Endothelial cell of umbilical vein (primary cell): ENCODE results near the gene RAB7A.

Source experiments
- FOS ChIP-seq: IDR thresholded peaks from 2 replicates; pipeline ENCODE4 v1.6.1; 2011; ENCODE audit warnings: mild to moderate bottlenecking, low read length, moderate library complexity, borderline replicate concordance; ENCODE audit not compliant: insufficient read depth
- POLR2A ChIP-seq: IDR thresholded peaks from 2 replicates; pipeline ENCODE4 v1.6.1; 2012; ENCODE audit warnings: low read depth, mild to moderate bottlenecking, control low read depth, low read length
- POLR2AphosphoS5 ChIP-seq: IDR thresholded peaks from 2 replicates; pipeline ENCODE4 v1.6.1; 2012; ENCODE audit warnings: low read depth, mild to moderate bottlenecking, control low read depth, low read length, moderate library complexity; ENCODE audit not compliant: insufficient read depth
- TF ChIP-seq, protein P1 (sequence below), 2 donors: IDR thresholded peaks; 1 replicate in 1 of 2; 2 replicates in 1 of 2; pipeline ENCODE4 v1.5.1; 2011; ENCODE audit warnings: low read length in 2 of 2, mild to moderate bottlenecking in 2 of 2, moderate library complexity in 2 of 2, control low read depth in 1 of 2, inconsistent platforms in 1 of 2, low read depth in 1 of 2; ENCODE audit not compliant: insufficient read depth in 1 of 2; ENCODE audit errors: extremely low read depth in 1 of 2

DNA sequence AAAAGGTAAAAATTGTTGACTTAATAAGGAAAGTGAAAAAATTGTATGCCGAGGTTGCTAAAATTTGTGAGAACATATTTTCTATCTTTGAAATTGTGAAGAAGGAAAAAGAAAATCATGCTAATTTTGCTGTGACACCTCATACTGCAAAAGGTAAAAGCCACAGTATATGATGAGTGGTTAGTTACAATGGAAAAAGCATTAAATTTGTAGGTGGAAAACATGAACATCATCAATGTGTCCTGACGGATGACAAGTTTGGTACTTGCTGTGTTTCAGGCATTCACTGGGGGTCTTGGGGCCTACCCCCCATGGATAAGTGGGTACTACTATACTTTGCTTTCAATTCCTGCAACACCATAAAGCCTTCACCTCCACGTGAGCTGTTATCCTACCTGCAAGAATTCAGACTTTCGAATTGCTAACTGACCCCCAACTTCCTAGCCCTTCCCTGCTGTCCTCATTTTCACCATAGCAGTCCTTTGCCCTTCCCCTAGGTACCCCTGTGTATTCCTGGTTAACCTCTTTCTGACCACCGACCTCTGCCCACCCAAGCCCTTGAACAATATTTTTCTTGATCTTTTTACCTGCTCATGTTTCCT lies 62.4 kb downstream of the RAB7A start:
- TF ChIP-seq, protein P1, sequence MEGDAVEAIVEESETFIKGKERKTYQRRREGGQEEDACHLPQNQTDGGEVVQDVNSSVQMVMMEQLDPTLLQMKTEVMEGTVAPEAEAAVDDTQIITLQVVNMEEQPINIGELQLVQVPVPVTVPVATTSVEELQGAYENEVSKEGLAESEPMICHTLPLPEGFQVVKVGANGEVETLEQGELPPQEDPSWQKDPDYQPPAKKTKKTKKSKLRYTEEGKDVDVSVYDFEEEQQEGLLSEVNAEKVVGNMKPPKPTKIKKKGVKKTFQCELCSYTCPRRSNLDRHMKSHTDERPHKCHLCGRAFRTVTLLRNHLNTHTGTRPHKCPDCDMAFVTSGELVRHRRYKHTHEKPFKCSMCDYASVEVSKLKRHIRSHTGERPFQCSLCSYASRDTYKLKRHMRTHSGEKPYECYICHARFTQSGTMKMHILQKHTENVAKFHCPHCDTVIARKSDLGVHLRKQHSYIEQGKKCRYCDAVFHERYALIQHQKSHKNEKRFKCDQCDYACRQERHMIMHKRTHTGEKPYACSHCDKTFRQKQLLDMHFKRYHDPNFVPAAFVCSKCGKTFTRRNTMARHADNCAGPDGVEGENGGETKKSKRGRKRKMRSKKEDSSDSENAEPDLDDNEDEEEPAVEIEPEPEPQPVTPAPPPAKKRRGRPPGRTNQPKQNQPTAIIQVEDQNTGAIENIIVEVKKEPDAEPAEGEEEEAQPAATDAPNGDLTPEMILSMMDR (IDR thresholded peaks at IDR 0.05; ENCODE audit: extremely low read depth in 1 of 2, insufficient read depth in 1 of 2, low read depth in 1 of 2, low read length in 2 of 2), result no peak
- TF ChIP-seq FOS (no peak), POLR2A (no peak), POLR2AphosphoS5 (no peak)
